SIG-M5 (cell line): ENCODE results near the gene MAPK12.

Experiments
- DNase-seq: peaks from one replicate; lab custom pipeline; 2025; lab: John Stamatoyannopoulos, UW

Gene MAPK12

GRCh38 chr22:50268655-50269113 lies 7.2 kb upstream of the MAPK12 start:
- DNase-seq, result no peak

DNA sequence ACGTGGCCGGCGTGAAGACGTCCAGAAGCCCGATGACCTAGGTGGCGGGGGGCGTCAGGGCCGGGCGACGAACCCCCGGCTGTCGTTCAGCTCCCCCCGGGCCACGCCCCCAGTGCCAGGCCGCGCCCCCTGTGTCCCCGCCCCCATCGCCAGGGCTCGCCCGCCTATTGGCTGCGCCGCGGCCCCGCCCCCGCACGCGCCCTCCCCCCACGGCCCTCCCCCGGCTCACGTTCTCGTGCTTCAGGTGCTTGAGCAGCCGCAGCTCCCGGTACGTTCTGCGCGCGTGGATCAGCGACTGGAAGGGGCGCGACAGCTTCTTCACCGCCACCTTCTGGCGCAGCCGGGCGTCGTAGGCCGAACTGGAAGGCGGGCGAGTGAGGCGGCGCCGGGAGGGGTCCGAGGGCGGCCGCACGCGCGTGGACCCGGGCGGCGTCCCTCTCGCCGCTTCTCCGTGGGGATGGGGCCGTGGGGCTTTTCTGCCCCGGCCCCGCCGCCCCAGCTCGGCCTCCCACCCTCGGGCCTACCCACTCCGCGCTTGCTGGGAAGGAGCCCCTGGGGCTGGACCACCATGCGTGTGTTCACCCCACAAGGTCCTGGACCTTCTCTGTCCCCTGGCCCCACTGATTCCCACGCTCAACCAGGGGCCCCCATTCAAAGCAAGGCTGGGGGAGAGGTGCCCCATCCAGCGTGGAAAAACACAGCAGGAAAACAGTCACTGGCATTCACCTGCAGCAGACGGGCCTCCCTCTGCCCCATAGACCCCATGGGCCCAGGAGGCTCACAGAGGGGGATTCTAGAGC lies 6.3 kb upstream of the MAPK12 start:
- DNase-seq, result no peak

DNA sequence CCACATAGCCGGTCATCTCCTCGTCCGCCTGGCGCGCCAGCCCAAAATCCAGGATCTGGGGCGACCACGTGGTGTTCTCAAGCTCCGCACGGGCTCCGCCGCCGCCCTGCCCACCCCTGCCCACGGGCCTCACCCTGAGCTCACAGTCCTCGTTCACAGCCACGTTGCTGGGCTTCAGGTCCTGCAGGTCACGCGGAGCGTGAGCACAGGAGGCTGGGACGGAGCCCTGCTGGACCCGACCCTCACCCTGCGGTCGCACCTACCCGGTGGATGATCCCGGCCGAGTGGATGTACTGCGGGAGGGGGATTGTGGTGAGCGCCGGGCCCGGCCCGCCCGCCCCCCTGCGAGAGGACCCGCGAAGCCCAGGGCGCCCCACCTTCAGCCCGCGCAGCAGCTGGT lies 5.5 kb upstream of the MAPK12 start:
- no peak for DNase-seq

DNA sequence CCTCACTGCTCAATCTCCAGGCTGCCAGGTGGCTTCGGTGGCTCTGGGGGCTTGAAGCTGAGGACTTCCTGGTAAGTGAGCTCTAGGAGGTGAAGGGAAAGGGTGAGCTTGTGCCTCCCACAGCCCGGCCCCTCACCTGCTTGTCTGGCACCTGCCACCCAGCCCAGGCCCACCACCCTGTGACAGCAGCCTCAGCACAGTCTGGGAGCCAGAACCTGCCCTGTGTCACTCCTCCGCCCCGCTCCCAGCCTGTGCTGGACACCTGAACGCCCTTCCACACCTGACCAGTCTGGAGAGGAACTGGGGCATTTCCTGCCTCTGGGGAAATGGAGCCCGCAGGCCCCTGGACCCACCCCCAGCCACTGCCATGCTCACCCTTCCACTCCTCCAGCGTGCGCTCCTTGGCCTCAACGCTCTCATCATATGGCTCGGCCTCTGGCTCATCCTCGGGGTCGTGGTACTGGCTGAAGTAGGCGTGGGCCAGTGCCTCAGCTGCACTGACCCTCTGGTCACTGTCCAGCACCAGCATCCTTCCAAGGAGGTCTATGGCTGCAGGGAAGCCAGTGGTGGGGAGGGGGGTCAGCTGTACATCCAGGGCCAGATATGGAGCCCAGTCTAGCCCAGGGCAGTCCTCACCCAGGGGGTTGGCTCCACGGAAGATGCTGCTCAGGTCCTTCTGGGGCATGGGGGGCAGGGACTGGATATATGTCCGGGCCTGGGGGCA lies 3.6 kb upstream of the MAPK12 start:
- no peak for DNase-seq

GRCh38 chr22:50264104-50264745 lies 2.7 kb upstream of the MAPK12 start:
- DNase-seq, result no peak

- DNase-seq, result no peak
Observed at GRCh38 chr22:50262973-50263617, 1.6 kb upstream of the MAPK12 start.

- no peak for DNase-seq
Observed at GRCh38 chr22:50262460-50262911, 1.0 kb upstream of the MAPK12 start.

DNA sequence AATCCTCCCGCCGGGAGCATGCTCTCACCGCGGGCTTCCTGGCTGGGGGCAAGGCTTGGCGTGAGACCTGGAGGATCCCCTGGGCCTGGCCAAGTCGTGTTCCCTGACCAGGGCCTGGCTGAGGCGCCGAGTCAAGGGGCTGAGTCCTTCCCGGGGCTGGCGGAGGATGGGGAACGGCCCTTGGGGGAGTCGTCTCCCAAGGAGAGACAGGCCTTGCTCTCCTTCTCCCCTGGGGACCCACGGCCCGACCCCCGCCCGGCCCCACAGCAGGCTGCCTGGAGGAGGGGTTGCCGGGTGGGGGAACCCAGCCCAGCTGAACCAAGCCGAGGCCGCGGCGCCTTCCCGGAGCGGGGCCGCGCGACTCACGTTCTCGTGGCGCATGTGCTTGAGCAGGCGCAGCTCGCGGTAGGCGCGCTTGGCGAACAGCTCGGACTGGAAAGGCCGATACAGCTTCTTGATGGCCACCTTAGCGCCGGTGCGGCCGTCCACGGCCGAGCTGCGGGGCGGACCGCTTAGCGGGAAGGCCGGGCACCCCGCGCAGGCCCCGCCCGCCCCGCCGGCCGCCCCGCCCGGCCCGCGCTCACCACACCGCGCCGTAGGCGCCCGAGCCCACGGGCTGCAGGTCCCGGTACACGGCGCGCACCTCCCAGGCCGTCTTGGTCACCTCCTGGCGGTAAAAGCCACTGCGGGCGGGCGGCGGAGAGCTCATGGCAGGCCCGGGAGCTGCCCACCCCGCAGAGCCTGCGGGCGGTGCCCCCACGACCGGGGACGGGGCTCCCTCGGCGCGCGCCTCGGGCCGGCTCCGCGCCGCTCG lies 475 bp downstream of the MAPK12 start:
- no peak for DNase-seq

- DNase-seq, result no peak
Observed at GRCh38 chr22:50260434-50260800, 1.1 kb downstream of the MAPK12 start.

- no peak for DNase-seq
Observed at GRCh38 chr22:50259302-50259701, 2.2 kb downstream of the MAPK12 start.

GRCh38 chr22:50258361-50259292 lies 2.9 kb downstream of the MAPK12 start:
- DNase-seq, result no peak

DNA sequence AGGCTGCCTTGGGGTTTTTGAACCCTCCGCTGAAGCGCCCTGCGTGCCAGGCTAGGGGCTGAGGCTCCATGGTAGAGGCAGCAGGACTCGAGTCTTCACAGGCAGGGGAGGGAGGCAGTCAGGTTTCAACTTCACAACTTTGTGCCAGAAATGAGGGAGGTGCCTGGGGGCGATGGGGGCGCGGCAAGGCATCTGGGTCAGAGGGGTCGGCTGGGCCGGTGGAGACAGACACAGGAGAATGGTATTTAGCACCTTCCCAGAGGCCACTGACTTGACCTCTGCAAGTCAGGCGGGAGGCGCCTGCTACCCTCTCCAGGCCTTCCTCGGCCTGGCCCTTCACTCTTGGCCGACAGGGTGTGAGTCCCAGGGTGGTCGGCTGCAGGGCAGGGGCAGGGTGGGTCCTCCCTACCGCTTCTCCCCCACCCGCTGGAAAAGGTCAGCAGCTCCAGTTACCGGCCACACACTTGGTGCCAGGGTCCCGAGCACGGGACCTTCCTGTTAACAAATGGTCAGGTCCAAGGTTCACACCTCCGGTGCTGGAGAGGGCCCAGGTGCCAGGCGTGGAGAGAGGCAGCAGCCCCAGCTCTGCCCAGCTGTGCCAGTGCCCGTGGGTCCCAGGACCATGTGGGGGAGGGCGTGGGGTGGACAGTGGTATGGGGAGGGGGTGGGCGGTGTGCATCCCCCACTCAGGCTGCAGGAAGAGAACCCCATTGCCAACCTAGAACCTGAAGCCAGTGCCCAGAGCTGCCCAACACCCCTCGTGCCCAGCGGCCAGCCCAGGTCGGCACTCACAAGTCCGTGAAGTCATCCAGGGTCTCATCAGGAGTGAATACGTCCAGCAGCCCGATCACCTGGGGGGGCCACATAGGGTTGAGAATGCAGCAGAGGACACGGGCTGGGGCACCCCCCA lies 3.8 kb downstream of the MAPK12 start:
- DNase-seq, result no peak

DNA sequence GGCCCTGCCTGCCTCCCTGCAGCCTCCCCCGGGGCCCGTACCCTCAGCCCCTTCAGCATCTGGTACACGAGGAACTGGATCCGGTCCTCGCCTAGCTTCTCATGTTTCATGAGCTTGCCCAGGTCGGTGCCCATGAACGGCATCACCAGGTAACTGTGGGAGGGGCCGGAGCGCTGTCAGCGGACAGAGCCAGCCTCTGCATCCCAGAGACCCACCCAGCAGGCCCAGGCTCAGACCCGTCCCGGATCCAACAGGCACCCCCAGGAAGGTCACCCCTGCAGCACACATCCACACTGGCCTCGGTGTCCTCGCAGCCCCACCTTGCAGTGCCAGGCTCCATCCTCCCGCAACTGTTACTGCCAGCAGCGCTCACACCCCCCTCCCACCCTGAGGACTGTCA lies 4.4 kb downstream of the MAPK12 start:
- no peak for DNase-seq

DNA sequence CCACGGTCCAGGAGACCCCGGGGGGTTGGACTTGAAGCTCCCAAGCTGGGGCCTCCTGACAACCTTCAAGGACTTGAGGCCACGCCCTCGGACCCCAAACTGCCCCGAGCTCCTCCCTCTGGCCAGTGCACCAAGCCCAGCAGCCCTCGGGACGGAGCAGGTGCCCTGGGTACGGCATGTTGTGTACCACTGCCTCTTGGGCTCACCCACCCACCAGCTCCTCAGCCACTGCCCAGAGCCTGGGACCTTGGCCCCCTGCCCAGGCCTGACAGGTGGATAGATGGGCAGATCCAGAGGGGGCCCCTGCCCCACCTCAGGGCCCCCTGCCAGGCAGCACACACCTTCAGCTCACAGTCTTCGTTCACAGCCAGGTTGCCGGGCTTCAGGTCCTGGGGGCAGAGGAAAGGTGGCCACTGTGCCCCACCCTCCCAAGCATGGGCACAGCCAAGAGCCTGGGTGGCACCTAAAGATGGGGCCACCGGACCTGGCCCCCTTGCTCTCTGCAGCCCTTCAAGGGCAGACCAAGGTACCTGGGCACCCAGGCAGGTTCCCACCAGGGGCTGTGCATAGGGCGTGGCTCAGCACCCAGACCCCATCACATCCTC lies 5.1 kb downstream of the MAPK12 start:
- DNase-seq, result no peak

DNA sequence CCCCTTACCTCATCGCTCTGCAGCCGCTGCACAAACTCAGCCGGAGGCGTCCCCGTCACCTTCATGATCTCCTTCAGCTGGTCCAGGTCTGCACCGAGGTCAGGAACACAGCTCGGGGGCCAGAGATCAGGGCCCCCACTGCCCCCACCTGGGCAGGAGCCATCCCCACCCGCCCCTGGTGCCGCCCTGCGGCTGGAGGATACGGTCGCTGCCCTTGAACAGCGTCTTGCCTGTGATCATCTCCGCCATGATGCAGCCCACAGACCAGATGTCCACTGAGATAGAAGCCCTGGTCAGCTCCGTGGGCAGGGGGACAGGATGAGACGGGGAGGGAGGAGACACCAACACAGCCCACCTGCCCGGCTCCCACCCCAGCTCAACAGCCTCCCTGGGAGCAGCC lies 5.9 kb downstream of the MAPK12 start:
- DNase-seq, result no peak

- no peak for DNase-seq
Observed at GRCh38 chr22:50255099-50255498, 6.4 kb downstream of the MAPK12 start.

- DNase-seq, result no peak
Observed at GRCh38 chr22:50253941-50254340, 7.5 kb downstream of the MAPK12 start.

DNA sequence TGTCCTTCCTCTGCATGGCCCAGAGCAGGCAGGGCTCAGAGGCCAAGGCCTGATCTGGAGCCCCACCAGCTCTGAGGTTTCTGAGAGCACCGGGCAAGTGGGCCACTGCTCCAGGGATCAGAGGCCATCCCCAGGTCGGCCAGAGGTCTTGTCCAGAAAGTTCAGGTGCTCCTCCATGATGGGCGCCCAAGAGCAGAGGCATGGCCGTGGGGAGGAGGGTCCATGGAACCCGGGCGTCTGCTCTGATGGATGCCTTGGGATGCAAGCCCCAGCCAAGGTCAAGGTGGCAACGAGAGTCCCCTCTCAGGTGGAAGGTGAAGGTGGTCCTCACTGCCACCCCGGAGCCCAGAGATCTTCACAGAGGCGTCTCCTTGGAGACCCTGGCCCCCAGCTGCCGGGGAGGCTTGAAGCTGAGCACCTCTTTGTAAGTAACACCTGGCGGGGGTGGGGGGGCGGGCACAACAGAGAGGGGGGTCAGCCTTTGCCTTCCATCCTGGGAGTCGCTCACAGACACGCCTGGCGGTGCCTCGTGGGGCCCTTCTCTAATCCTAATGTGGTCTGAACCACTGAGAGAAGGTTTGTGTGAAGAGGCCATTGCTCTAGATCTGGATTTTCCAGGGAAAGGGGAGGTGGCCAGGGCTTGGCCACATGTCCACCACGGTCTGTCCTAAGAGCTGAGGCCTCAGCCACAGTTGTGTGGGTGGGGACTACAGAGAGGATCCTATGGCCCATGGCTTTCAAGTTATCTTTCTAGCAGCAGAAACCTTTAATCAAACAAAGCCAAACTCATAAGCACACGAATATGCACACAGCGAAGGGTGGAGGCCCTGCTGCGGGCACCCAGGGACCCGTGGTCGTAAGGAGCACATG lies 8.2 kb downstream of the MAPK12 start:
- DNase-seq, result no peak
